B cell (primary cell): Measurements from ENCODE around the gene DAO.

ENCODE experiments used
- CTCF ChIP-seq: fragments of 200-600 bp; IDR thresholded peaks from one replicate; pipeline ENCODE4 v1.8.0; 2022; ENCODE audit warnings: antibody characterized with exemption, mild to moderate bottlenecking
- EZH2 ChIP-seq: IDR thresholded peaks from 2 replicates; pipeline ENCODE4 v1.6.1; 2012; ENCODE audit warnings: borderline replicate concordance, low read depth, mild to moderate bottlenecking, moderate library complexity, low read length; ENCODE audit not compliant: insufficient read depth, poor library complexity, severe bottlenecking

- TF ChIP-seq CTCF (no peak), EZH2 (no peak)
Measured at GRCh38 chr12:108853426-108853825, 26.5 kb upstream of the DAO start.
